ENCODE results near the gene BTNL2.
"Not testable (repeated sequence)": the region's sequence is repeated elsewhere in the genome, so short reads cannot be mapped to it uniquely, and the experiment has no call there.

BTNL2 gene

GRCh38 chr6:32442243-32442667 lies 35.3 kb upstream of the BTNL2 start:
- no peak overlapping the region for H3K27ac ChIP-seq
- TF ChIP-seq ZFX (IDR thresholded peaks at IDR 0.05; ENCODE audit: borderline replicate concordance), result no peak
- no peak for TF ChIP-seq CTCF (IDR thresholded peaks at IDR 0.05)

GRCh38 chr6:32439602-32440214 lies 32.7 kb upstream of the BTNL2 start, which contains the start of gene HLA-DRA:
HLA-DRA (plus strand) TSS chr6:32439887; CDS start chr6:32439951, 64 bp downstream.
- H3K27ac ChIP-seq, result no peak within 1 kb of the TSS
- TF ChIP-seq CTCF (IDR thresholded peaks at IDR 0.05) (no peak), ZFX (IDR thresholded peaks at IDR 0.05; ENCODE audit: borderline replicate concordance) (no peak)

- H3K27ac ChIP-seq, result no peak overlapping the region
- TF ChIP-seq CTCF (IDR thresholded peaks at IDR 0.05), result no peak
- TF ChIP-seq ZFX (IDR thresholded peaks at IDR 0.05; ENCODE audit: borderline replicate concordance), result no peak
These were observed 32.2 kb upstream of the BTNL2 start for GRCh38 chr6:32439139-32439538.

- TF ChIP-seq CTCF (IDR thresholded peaks at IDR 0.05) (no peak), ZFX (IDR thresholded peaks at IDR 0.05; ENCODE audit: borderline replicate concordance) (no peak)
- H3K27ac ChIP-seq, result no peak overlapping the region
These were observed 30.2 kb upstream of the BTNL2 start for GRCh38 chr6:32436995-32437836.

GRCh38 chr6:32436186-32436585 lies 29.2 kb upstream of the BTNL2 start:
- TF ChIP-seq ZFX (IDR thresholded peaks at IDR 0.05; ENCODE audit: borderline replicate concordance) (no peak), CTCF (IDR thresholded peaks at IDR 0.05) (no peak)
- H3K27ac ChIP-seq, result no peak overlapping the region

GRCh38 chr6:32433950-32434349 lies 27.0 kb upstream of the BTNL2 start:
- not testable (repeated sequence) for H3K27ac ChIP-seq

GRCh38 chr6:32432050-32432450 lies 25.1 kb upstream of the BTNL2 start:
- TF ChIP-seq CTCF (IDR thresholded peaks at IDR 0.05) (peak; percentile 54), ZFX (IDR thresholded peaks at IDR 0.05; ENCODE audit: borderline replicate concordance) (no peak)

More at GRCh38 chr6:32432050-32432450, 25.1 kb upstream of the BTNL2 start:
- no peak overlapping the region for H3K27ac ChIP-seq
